SHP77 (cell line): ENCODE results near the gene CBX6.
"Not testable (repeated sequence)": the region's sequence is repeated elsewhere in the genome, so short reads cannot be mapped to it uniquely, and the experiment has no call there.

Source experiments
- DNase-seq, 2 experiments: peaks; one replicate each; lab custom pipeline; 2025; lab: John Stamatoyannopoulos, UW

Gene CBX6

GRCh38 chr22:38861170-38861876 is 10.7 kb downstream of the CBX6 start:
- no peak for DNase-seq

DNA sequence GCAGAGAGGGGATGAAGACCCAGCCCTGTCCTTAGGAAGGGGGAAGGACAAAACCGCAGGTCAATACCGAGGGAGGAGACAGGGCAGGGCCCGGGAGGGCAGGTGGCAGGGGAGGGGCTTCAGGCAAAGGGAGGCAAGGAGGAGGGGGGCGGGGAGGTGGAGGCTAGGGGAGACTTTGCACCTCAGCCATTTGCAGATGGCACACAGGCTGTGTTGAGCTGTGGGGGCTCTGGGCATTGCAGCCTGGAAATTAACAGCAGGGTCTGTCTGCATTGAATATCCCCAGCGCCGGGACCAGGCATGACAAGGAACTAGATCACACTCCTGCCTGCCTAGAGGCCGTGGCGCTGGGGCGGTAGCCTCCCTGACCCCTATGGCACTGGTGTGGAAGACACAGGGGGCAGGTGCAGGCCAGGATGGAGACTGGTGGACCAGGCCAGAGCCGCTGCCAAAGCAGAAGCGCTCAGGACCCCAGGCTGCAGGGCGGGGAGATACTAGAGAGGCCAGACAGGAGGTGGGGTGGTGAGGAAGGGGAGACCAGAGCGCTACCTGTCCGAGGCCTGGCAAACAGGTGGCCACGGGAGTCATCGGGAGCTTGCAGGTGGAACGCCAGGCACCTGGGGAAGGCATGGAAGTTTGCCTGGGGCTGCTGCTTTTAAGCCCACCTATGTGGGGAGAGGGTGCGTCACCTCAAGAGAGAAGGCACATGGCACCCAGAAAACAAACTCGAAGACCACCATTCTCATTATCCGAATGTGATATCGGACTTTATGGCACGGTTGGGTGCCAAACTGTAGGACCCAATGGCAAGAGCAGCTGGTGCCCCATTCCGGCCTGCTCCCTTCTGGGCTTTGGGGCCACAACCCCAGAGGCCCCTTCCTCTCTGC is 11.5 kb downstream of the CBX6 start:
- DNase-seq: no peak

- no peak for DNase-seq
Observed at GRCh38 chr22:38859581-38860282, 12.3 kb downstream of the CBX6 start.

- no peak for DNase-seq
Observed at GRCh38 chr22:38858492-38858891, 13.5 kb downstream of the CBX6 start.

DNA sequence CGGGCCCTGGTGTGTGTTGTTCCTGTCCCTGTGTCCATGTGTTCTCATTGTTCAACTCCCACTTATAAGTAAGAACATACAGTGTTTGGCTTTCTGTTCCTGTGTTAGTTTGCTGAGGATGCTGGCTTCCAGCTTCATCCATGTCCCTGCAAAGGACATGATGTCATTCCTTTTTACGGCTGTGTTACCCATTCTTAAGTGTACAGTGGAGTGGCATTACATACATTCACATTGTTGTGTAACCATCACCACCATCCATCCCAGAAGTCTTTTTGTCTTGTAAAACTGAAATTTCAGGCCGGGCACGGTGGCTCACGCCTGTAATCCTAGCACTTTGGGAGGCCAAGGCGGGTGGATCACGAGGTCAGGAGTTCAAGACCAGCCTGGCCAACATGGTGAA is 17.5 kb downstream of the CBX6 start:
- DNase-seq: not testable (repeated sequence)

GRCh38 chr22:38853883-38854282 is 18.1 kb downstream of the CBX6 start:
- not testable (repeated sequence) for DNase-seq

DNA sequence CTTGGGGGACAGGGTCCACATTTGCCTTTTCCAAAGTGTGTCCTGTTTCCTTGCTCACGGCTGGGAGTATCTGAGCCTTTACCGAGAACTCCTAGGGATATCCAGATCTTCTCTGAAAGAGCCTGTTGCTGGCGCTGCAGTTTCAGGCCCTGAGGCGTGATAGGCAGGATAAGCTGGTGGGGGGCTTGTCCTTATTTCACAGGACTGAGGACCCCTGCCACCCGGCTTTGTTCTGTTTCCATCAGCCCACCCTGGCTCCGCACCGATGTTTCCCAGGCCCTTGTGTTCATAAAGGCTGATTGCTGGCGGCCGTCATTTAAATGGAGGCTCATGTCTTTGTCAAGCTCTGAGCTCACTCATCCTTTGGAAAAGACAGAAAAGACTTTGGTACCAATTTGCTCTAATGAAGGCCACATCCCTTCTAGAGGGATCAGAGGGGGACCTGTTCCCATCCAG is 18.8 kb downstream of the CBX6 start:
- no peak for DNase-seq

DNA sequence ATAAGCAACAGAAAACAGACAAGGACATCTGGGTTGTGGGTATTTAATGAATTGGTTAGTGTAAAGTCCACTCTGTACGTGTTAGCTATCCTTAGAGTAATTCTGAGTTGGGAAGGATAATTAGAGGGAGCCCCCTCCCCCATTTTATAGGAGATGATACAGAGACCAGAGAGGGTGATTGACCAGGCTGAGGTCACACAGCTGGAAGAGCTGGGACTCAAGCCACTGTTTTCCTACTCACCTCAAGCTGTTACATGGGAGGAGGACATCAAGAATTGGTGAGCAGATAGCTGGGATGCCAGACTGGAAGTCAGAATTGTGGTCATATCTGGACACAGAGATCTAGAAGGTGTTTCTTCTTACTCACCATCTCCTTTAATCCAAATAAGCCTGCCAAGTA is 19.5 kb downstream of the CBX6 start:
- DNase-seq: no peak

GRCh38 chr22:38850941-38851849 is 20.8 kb downstream of the CBX6 start:
- no peak for DNase-seq

DNA sequence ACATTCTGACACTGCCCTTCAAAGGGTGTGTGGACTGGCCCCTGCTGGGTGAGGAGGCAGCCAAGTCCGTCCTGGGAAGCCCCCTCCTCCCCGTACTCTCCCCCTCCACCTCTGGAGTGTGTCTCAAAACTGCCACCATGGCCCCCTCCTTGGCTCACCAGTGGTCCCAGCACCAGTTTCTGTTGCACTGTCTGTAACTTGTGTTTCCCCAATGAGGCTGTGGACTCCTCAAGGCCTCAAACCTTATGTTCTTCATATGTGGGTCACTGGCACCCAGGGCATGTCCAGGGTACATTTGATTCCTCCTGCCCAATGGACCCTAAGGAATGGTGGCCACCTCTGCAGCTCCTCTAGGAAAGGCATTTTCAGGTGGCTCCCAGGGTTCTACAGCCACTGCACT is 21.6 kb downstream of the CBX6 start:
- DNase-seq: no peak

DNA sequence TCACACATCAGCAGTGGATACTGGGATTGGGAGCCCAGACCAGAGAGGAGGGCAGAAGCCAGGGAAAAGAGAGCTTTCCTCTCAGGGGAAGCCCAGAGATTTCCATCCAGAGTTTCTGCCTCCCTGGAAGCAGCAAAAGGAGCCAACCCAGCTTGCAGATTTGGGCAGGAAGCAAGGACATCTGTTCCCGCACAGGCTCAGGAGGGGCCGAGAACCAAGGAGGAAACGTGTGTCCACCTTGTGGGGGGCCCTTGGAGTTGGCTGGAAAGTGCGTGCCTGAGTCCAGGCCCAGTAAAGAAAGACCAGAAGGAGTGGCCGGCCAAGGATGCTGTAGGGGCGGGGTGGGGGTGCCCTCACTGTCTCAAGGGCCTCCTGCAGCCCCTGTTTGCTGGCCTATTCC is 22.2 kb downstream of the CBX6 start:
- no peak for DNase-seq

DNA sequence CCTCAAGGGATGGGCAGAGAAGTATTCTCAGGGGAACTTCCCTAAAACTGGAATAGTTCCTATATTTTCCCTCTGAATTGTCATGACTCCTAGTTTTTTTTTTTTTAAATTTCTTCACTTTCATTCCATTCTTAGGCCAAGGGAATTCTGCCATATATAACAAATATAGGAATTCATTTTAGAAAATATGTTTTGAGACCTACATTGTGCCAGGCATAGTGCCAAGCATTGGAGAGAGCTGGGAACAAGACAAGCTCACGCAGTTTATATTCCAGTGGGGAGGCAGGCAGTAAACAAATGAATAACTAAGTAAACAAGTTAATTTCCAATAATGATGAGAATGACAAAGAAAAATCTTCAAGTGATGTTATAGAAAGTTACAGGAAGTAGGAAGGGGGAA is 25.6 kb downstream of the CBX6 start:
- DNase-seq: no peak

DNA sequence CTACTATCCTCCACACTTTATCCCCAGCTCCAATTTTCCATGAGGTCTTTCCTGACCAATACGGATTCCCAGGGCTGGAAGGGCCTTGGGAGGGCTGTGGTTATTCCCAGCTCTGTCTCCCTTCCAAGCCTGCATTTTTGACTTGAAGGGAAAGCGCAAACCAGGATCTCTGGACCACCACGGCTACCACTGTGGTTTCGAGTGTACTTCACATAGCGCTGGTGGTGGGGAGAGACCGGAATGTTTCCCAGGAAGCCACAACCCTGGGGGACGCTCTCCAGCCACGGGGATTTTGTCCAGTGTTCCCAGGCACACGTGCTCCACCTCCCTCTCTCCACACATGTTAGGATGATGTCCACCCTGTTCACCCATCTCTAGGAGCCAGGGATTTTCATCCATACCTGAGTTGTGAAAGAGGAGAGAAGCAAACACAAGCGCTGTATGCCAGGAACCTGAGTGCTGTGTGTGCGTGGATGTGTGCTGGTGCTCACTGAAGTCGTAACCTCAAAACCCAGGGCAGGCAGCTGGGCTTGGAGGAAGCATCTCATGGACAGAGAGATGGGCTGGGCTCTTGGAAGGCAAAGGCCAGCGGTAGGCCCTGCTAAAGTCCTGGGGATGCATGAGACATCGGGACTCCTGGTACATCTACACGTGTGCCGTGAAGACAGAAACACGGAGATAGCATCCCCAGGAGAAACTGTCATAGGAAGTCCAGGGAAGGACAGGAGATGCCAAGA is 26.8 kb downstream of the CBX6 start:
- no peak for DNase-seq

DNA sequence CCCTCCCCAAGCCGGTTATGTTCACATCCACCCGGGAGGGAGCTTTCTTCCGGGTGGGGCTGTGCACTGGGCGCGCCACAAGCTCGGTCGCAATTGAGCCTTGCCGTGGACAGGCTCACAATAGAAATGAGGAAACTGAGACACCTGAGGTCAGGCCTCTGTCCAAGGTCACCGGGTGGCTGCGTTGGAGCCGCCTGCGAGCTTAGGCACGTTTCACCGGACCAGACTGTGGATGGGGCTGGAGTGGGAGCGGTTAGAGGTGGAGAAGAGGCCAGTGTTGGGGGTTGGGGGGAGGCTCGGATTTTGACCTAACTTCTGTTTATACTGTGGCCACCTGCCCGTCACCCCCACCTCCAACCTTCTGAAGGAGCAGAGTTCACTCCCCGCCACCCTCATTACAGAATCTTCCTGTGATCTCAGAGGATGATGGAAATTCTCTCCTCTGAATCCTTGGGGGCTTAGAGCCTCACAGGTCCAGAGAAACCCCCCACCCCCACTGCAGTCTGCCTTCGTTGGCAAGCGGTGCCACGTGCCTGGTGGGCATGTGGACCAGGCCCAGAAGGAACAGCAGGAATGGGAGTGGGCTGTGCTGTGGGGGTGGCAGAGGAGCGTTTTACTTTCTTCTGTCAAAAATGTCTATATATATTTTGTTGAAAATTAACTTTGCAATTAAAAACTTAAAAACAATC is 27.6 kb downstream of the CBX6 start:
- DNase-seq: no peak

GRCh38 chr22:38843657-38844314 is 28.2 kb downstream of the CBX6 start, which contains the start of gene NPTXR:
Gene NPTXR (minus strand): TSS chr22:38844028.
- peak; percentile 44 to 65 for DNase-seq

DNA sequence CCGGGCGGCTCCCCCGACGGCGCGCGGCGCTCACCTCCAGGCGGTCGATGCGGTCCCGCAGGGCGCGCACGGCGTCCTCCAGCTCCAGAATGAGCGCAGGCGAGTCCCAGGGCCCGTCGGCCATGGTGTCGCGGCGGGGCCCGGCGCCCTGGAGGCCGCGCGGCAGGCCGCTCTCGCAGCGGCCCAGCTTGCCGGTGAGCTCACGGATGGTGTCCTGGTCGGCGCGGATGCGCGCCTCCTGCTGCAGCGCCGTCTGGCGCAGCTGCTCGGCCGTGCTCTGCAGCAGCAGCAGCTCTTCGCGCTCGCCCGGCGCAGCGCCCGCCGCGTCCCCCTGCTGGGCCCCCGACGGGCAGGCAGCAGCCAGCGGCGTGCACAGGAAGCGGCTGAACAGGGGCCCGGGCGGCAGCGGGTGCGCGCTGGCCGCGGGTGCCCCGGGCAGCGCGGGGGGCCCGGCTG is 28.8 kb downstream of the CBX6 start:
- peak; percentile 33 to 54 for DNase-seq

- no peak for DNase-seq
Observed at GRCh38 chr22:38842512-38843200, 29.4 kb downstream of the CBX6 start.

- no peak for DNase-seq
Observed at GRCh38 chr22:38841635-38842034, 30.4 kb downstream of the CBX6 start.

- no peak for DNase-seq
Observed at GRCh38 chr22:38841211-38841610, 30.8 kb downstream of the CBX6 start.
